ENCODE data around the gene PRKN.

- TF ChIP-seq REST (IDR thresholded peaks at IDR 0.05; ENCODE audit: insufficient read depth in 1 of 2, low read depth in 2 of 2, low read length in 1 of 2) (no peak), POLR2AphosphoS5 (IDR thresholded peaks at IDR 0.05; ENCODE audit: low read depth, low read length) (no peak), CTCF (IDR thresholded peaks at IDR 0.05) (no peak)
These were observed 230.2 kb downstream of the PRKN start for GRCh38 chr6:162497389-162497788.
